GM21723 (cell line): Measurements from ENCODE around the gene TRAF2.
"Not testable (repeated sequence)": the region's sequence is repeated elsewhere in the genome, so short reads cannot be mapped to it uniquely, and the experiment has no call there.

Source experiments
- ATAC-seq: cut with Tn5 transposase; IDR thresholded peaks from one replicate; pipeline ENCODE4 v1.9.1; 2021; ENCODE audit warnings: mild to moderate bottlenecking, moderate library complexity; ENCODE audit not compliant: unreplicated experiment

TRAF2 gene

DNA sequence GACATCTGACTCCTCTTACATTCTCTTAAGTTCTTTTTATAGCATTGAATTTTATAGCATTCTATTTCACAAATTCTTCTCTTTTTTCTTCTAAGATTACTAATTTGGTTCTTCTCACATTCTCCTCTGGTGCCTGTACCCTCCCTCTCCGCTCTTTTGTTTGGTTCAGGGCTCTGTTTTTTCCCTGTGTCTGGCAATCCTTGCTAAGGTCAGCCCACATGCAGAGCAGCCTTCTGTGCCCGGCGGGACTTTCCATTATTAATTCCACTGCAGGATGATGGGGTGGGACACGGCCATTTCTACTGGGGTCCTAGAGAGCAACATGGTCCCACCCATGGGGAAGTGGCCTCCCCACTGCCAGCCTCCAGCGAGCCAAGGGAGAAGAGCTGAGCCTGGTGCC, 9.8 kb upstream of the TRAF2 start:
- no peak for ATAC-seq

DNA sequence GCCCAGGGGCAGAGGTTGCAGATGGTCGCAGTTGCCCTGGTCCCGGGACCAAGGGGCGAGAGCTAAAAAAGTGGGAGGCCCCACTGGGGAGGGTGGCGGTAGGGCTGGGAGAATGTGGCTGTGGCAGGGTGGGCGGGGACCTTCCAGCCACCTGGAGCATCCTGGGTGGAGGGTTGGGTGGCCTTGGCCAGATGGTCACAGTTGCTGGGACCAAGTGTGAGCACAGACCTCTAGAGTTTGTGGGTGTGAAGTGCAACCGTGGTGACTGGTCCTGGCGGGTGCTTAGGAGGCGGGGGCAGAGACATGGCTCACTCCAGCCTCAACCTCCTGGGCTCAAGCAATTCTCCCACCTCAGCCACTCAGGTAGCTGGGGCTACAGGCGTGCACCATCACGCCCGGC, 5.7 kb upstream of the TRAF2 start:
- no peak for ATAC-seq

DNA sequence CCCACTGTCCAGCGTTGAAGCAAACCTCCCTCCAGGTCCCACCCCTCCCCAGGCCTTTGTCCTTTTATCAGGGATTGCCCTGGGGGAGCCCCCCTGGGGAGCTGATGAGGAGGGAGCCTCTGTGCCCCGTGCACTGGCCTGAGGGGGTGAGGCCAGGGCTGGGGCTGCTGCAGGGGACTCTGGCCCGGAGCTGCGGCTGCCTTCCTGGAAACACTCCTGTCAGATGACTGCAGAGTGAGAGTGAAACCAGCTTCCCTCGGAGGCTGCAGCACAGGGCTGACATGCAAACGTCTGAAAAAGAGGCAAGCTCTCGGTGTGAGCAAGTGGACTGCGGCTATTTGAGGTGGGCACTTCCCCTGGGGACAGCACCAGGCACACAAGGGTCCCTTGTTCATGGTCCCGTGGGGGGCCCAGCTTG, 4.6 kb upstream of the TRAF2 start:
- peak; percentile 36 for ATAC-seq

DNA sequence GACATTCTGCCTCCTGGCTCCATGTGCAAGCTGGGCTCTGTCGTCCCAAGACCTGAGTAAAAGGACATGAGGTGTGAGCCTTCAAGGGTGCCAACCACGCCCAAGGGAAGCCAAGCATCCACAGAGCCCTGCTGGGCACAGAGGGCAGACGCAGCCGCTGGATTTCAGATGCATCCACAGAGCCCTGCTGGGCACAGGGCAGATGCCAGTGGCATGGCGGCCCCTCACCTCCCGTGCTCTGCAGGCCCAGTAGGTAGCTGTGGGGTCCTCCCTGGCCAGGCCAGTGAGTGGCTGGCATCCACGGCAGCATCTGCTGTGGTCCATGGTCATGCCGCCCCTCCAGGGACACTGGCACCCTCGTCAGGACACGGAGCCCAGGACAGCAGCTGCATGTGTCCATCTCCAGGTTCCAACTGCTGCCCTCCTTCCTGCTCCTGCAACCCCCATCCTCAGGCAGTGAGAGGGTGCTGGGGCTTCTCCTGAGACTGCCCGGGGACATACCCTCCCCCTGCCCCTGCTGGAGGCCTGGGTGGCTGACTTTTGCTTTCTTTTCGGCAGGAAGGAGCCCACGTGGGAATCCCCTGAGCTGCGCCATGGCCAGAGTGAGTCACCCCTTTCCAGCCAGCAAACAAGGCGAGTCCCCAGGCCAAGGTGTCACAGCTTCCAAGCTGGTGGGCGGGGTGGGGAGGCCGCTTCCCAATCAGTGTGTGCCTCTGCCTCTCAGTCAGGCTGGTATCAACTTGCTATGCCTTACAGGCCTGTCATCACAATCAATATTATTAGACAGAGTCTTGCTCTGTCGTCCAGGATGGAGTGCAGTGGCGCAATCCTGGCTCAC, 4.0 kb upstream of the TRAF2 start:
- ATAC-seq: peak; percentile 31

DNA sequence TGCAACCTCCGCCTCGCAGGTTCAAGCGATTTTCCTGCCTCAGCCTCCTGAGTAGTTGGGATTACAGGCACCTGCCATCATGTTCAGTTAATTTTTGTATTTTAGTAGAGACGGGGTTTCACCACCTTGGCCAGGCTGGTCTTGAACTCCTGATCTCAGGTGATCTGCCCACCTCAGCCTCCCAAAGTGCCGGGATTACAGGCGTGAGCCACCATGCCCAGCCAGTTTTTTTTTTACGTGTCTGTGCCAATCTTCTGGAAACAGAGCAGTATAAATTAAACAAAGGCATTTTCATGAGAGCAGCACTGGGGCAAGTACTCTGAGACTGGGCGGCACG, 3.4 kb upstream of the TRAF2 start:
- ATAC-seq: not testable (repeated sequence)

DNA sequence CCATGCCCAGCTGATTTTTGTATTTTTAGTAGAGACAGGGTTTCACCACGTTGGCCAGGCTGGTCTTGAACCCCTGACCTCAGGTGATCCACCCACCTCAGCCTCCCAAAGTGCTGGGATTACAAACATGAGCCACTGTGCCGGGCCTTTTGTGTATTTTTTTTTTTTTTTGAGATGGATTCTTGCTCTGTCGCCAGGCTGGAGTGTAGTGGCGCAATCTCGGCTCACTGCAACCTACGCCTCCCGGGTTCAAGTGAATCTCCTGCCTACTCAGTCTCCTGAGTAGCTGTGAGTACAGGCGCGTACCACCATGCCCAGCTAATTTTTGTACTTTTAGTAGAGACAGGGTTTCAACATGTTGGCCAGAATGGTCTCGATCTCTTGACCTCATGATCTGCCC, 2.6 kb upstream of the TRAF2 start:
- not testable (repeated sequence) for ATAC-seq

DNA sequence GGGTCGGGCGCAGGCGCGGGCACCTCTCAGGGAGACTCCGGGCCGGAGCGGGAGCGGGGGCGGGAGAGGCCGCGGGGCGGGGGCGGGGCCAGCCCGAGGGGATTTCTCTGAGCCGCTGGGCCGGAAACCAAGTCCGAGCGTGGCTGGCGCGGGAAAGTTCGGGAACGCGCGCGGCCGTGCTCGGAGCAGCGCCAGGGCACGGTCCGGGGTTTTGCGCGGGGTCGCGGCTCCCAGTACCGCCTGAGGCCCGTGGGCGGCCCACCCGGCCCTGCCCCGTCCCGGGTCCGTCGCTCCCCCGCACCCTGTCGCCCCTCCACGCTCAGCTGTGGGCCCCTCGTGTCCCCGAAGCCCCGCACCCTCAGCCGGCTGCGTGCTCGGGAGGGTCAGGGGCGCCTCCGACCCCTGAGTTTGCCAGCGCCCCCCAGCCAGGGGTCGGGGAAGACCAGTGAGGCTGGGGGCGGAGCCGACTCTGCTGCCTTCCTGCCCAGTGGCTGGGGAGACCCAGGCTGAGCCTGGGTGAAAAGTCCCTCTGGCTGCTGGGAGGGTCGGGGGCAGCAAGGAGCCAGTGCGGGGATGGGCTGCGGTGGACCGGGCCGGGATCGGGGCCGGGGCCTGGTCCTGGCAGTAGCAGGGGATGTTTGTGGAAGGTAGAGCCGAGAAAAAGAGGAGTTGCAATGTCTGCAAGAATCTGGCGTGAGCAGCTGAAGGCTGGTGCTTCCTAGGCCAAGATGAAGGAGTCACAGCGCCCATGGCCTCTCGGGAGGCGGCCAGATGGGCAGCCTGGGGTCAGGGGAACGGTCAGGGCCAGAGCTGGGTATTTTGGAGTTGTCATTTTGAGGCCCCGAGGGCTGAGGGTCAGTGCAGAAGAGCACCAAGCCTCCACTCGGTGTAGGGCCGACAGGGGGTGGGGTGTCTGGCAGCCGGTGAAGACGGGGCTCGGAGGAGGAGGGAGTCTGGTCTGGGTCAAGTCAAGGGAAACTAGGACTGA, 588 bp downstream of the TRAF2 start:
- ATAC-seq: peak; percentile 29

DNA sequence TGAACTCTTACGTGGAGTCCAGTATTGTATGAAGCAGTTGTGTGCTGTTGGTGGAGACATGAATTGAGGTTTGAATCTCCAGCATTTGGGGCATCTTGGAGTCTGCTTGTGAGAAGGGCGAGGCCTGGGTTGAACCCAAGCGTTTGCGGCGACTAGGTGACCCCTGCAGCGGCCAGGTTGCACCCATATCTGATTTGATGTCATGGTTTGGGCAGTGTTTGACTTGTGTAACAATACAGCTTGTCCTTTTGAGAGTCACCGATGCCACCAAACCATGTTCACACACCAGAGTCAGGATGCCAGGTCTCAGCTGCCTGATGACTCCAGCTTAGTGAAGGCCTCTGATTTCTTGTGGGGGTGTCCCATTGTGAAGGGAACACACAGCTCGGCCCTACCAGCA, 2.1 kb downstream of the TRAF2 start:
- ATAC-seq: no peak

DNA sequence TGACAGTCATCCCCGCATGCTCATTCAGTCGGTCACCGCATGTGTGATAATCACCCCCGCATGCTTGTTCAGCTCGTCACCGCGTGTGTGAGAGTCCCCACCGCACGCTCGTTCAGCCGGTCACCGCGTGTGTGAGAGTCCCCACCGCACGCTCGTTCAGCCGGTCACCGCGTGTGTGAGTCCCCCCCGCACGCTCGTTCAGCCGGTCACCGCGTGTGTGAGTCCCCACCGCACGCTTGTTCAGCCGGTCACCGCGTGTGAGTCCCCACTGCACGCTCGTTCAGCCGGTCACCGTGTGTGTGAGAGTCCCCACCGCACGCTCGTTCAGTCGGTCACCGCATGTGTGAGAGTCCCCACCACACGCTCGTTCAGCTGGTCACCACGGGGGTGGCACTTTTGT, 3.5 kb downstream of the TRAF2 start:
- ATAC-seq: no peak

DNA sequence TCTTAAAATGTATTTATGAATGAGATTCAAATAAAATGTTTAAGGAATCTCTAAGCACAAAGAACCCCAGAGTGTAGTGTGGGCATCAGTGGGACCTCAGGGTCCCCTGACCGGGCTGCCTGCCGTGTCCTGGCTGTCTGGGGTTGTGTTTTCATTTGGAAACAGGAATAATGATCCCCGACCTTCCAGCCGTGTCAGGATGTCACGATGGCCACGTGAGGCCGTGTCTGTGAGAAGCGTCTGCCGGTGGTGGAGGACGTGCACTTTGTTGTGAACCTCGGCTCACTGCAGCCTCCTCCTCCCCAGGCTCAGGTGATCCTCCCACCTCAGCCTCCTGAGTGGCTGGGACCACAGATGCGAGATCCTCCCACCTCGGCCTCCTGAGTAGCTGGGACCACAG, 4.3 kb downstream of the TRAF2 start:
- no peak for ATAC-seq

DNA sequence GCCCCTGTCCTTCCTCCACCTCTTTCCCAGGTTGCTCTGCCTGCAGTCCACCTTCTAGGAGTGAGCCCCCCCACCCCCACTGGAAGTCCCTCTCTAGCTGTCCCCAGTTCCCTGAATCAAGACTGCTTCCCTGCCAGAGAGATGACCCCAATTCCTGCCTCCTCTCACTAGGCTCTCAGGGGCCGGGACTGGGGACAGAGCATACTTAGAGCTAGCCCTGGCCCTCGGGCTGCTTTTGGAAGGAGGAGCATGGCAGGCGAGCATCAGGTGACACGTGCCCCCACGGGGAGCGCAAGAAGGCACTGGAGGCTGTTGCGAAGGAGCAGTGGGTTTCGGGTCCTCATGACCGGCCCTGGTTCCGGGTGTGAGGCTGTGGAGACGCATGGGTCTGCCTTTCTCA, 9.7 kb downstream of the TRAF2 start:
- no peak for ATAC-seq

DNA sequence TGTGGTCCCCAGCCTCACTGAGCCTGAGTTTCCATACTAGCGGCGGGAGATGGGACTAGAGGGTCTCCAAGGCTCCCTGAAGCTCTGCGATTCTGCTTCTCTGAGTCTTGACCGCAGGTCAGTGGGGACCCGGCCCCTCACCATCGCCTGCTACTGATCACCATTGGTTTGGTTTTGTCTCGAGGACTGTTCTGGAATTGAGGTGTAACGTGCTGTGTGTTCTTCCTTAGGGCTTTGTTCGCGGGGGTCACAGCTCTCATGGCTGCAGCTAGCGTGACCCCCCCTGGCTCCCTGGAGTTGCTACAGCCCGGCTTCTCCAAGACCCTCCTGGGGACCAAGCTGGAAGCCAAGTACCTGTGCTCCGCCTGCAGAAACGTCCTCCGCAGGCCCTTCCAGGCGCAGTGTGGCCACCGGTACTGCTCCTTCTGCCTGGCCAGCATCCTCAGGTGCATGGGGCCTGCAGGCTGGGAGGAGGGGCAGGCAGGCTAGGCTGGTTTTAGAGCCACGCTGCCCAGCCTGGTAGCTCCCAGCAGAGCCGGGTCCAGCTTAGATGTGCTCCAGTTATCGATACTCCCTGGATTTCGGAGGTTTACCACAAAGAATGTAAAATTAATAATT, 12.3 kb downstream of the TRAF2 start:
- ATAC-seq: no peak

DNA sequence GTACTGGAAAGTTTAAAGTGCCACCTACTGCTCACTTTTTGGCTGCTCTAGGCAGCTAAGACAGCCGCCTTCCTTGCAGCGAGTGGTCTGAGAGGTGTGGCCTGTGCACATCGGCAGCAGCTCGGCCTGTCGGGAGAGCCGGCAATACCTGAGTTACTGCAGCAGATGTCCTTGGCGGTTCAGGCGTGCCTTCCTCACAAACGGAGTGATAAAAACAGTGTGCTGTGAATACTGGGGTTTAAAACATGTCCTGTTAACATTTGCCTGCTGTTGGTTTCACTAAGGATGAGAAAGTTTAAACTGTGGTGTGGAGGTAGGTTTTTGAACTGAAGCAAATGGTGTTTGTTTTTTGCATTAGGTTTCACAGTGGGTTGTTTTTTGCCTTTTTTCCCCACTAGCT, 12.9 kb downstream of the TRAF2 start:
- ATAC-seq: peak; percentile 46

DNA sequence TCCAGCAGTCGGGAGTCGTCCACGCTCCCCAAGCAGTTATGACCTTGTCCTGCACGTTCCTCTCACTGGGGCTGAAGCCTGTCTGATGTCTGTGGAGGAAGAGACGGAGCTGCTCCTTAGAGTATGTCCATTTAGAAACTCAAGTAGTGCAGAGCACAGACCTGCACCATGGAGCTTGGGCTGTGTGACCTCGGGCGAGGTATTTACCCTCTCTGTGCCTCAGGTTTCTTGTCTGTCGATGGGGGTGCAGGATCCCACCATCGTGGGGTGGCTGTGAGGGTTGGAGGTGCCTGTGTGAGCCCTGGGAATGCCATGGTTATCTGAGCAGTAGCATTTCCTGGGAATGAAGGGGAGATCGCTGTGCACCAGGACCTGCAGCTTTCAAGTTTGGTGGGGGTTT, 14.2 kb downstream of the TRAF2 start:
- ATAC-seq: no peak

DNA sequence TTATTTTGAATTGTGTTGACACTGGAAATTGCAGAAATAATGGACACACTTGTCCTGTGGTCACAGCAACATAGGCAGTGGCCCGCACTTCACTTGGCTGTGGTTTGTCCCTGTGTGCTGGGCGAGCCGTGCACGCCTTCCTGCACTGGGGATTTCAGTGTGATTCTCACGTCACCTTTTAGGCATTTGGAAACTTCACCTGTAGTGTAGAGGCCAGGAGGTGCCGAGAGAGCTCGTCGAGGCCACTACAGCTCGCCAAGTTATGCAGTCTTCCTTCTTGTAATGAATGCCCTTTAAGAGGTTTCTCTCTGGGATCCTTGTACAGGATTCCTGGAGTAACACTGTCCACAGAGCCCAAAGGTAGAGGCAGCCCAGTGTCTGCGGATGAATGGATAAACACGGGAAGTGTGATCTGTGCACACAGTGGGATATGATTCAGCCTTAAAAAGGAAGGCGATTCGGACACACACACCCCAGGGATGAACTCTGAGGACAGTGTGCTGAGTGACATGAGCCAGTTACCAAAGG, 14.7 kb downstream of the TRAF2 start:
- no peak for ATAC-seq

DNA sequence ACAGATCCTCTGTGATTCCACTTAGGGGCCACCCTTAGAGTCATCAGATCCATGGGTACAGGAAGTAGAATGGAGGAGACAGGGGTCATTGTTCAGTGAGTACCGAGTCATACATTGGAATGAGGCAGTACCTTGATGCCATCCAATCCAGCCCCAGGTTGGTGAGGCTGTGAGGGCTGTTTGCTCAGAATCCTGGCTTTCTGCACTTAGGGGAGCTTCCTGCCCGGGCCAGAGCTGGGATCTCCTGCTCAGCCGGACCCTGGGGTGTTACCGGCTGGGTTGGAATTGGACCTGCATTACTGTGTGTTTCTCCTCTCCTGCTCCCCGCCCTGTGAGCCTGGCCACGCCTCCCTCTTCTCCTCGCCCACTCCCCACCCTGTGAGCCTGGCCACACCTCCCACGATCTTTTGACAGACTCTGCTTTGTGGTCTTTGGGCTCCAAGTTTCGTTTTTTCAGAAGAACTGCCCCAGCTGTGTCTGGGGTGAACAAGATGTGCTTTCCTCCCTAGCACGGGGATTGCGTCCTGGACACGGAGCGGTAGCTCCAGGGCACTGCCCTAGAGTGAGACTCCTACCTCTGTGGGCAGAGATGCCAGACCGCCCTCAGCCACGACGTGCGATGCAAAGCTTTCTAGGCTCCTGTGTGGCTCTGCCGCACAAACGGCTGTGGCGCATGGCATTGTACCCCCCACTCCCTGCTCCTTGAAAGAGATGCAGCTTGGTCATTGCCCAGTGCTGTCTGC, 15.4 kb downstream of the TRAF2 start:
- ATAC-seq: peak; percentile 55

DNA sequence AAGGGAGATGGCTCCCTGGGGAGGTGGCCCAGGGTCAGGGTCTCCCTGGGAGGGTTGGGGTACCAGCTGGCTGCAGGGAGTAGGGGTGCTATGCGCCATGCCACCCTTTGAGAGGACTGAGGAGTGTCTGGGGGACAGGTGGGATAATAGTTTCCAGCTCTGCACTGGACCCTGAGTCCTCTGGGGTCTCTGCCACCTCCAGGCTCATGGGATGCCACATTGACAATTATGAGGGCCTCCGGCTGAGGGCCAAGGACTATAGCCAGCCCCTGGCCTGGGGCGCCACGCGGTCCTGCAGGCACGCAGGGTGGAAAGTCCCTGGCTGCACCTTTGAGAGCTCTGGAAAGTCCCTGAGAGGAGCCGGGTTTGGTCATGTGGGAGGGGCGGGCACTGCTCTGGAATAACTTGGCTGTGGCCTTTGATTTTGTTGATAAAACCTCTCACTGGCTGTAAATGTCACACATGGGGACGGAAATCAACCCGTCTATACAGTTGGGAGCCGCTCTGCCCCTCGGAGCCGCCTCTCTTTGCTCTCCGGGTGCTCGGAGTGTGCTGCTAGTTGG, 16.0 kb downstream of the TRAF2 start:
- peak; percentile 50 for ATAC-seq

DNA sequence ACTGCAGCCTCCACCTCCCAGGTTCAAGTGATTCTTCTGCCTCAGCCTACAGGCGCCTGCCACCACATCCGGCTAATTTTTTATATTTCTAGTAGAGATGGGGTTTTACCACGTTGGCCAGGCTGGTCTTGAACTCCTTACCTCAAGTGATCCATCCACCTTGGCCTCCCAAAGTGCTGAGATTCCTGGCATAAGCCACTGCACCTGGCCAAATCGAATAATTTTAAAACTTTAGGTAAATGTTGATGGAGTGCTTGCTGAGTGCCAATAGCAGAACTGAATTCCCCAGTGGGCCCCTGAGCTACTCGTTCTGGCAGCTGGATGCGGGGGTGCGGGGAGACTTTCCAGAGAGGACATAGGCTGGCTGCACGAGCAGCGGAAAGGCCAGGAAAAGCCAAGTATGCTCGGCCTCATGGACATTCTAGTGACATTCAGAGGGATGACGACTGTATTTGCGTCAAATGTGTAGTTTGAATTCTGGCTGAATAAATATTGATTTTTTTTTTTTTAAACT, 16.8 kb downstream of the TRAF2 start:
- no peak for ATAC-seq

DNA sequence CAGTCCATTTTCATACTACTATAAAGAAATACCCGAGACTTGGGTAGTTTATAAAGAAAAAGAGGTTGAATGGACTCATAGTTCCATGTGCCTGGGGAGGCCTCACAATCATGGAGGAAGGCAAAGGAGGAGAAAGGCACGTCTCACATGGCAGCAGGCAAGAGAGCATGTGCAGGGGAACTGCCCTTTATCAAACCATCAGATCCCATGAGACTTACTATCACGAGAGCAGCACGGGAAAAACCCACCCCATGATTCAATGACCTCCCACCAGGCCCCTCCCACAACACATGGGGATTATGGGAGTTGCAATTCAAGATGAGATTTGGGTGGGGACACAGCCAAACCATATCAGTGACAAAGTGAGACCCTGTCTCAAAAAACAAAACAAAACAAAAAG, 19.9 kb downstream of the TRAF2 start:
- no peak for ATAC-seq
